Spleen (tissue), 11 donors: ENCODE data around the gene MIER3. TPM values are rescaled to one million over a fixed set of nuclear protein-coding genes. Genes with fewer than 3 reads are reported as not detected.

Source experiments
- DNase-seq: peaks from one replicate; pipeline ENCODE4 v3.0.0-alpha.2; 2020
- H3K27ac ChIP-seq, 8 donors: fragments of 200-600 bp; sonication (generic) in 7 of 8; 1 replicate in 4 of 8; 2 replicates in 4 of 8; pipeline versions ENCODE4 v1.5.0 to v1.8.0; 2016 to 2021; ENCODE audit warnings: inconsistent platforms in 4 of 8, mild to moderate bottlenecking in 4 of 8, moderate library complexity in 1 of 8
- H3K27me3 ChIP-seq, 7 donors: fragments of 200-600 bp; sonication (generic) in 6 of 7; replicated peaks in 1 of 7; 1 replicate in 4 of 7; 2 replicates in 3 of 7; pipeline versions ENCODE4 v1.5.0 to v1.8.0; 2016 to 2021; ENCODE audit warnings: inconsistent platforms in 3 of 7, mild to moderate bottlenecking in 1 of 7
- H3K36me3 ChIP-seq, 6 donors: fragments of 200-600 bp; sonication (generic) in 5 of 6; 1 replicate in 4 of 6; 2 replicates in 2 of 6; pipeline versions ENCODE4 v1.5.0 to v1.8.0; 2016 to 2021; ENCODE audit warnings: inconsistent platforms in 2 of 6
- H3K4me1 ChIP-seq, 6 donors: fragments of 200-600 bp; sonication (generic) in 5 of 6; 1 replicate in 3 of 6; 2 replicates in 3 of 6; pipeline versions ENCODE4 v1.5.0 to v1.8.0; 2016 to 2021; ENCODE audit warnings: inconsistent platforms in 3 of 6
- H3K4me3 ChIP-seq, 8 donors: fragments of 200-600 bp; sonication (generic) in 7 of 8; 1 replicate in 4 of 8; 2 replicates in 4 of 8; pipeline versions ENCODE4 v1.5.0 to v1.8.0; 2016 to 2021; ENCODE audit warnings: inconsistent platforms in 4 of 8, mild to moderate bottlenecking in 4 of 8, moderate library complexity in 2 of 8
- H3K9me3 ChIP-seq, 8 donors: fragments of 200-600 bp; sonication (generic) in 7 of 8; 1 replicate in 4 of 8; 2 replicates in 4 of 8; pipeline versions ENCODE4 v1.5.0 to v1.8.0; 2016 to 2021; ENCODE audit warnings: inconsistent platforms in 4 of 8
- CTCF ChIP-seq, 11 experiments: fragments of 200-600 bp in 7 of 11; fragments of 450-650 bp in 4 of 11; sonication (generic) in 4 of 11; IDR thresholded peaks in 8 of 11; conservative IDR thresholded peaks in 3 of 11; 1 replicate in 7 of 11; 2 replicates in 4 of 11; pipeline versions ENCODE4 v1.4.0 to v1.8.0; 2016 to 2021; ENCODE audit warnings: antibody characterized with exemption in 11 of 11, inconsistent platforms in 4 of 11, mild to moderate bottlenecking in 1 of 11
- POLR2A ChIP-seq, 3 donors: fragments of 450-650 bp; IDR thresholded peaks; one replicate each; pipeline ENCODE4 v1.5.1; 2017; ENCODE audit warnings: antibody characterized with exemption in 3 of 3, mild to moderate bottlenecking in 1 of 3
- POLR2AphosphoS5 ChIP-seq, 3 donors: sonication (generic); formaldehyde crosslinking; IDR thresholded peaks; one replicate each; pipeline ENCODE4 v1.5.1; 2017; ENCODE audit warnings: antibody characterized with exemption in 3 of 3
- WGBS, 5 donors: extraction: QIAGEN DNeasy Blood & Tissue Kit in 3 of 5; methylation state at CpG; one replicate each; pipeline versions ENCODE4 v1.1.5 to v1.1.7; 2013 to 2018; 5-methylcytosine and 5-hydroxymethylcytosine counted together
- intact Hi-C: fragments of 100-400 bp; cut with DNase I; formaldehyde crosslinking; loops from one replicate; pipeline ENCODE4 v1.15.0; 2023; ENCODE audit warnings: low total_unique reads
- polyA plus RNA-seq, 3 donors: library from polyadenylated mRNA; stranded (reverse); fragments of 200-250 nt; gene quantifications; one replicate each; pipeline ENCODE4 v1.2.1, GENCODE V29; 2013
- total RNA-seq, 7 donors: library from RNA; depleted of rRNA in 3 of 7; stranded (reverse); fragments of >200 nt in 3 of 7; fragmentation: NEBNext Ultra II Directional in 4 of 7; extraction: Animal tissue kit (Norgen Biotek cat#: 25700) in 4 of 7; gene quantifications; one replicate each; pipeline versions ENCODE4 v1.1.0 to v1.2.1, GENCODE V29; 2016 to 2021
- donor health status: healthy with polysubstance abuse.
- donor health status: DM: no; HTN: no; CAD: no; lungs with moderate emphysema.
- donor health status: DM: no; HTN: no; CAD: no.
- donor health status: Bipolar disorder and iron deficiency.
- donor health status: healthy.
- donor health status: DM: no; HTN: no; CAD: no.
- donor health status: DM: yes; HTN: yes; CAD: no.

Gene MIER3
- total and polyA plus RNA-seq, 10 donors = 5.3 to 24.6 (median 17.9) TPM

- no peak for TF ChIP-seq POLR2A (IDR thresholded peaks at IDR 0.05)
- no peak for TF ChIP-seq CTCF (IDR thresholded peaks at IDR 0.05 in 8 of 11, conservative IDR thresholded peaks at IDR 0.05 in 3 of 11)
- no peak for TF ChIP-seq POLR2AphosphoS5 (IDR thresholded peaks at IDR 0.05)
- H3K4me3 ChIP-seq = no peak overlapping the region
- no peaks in the 10 kb centered on the region for H3K36me3 ChIP-seq
- WGBS, 5 donors = 83 to 95% (median 93%) methylated on average over 4 of the region's 4 CpGs
- H3K27me3 ChIP-seq = peaks cover 0 to 24% (median 0%) of the 10 kb centered on the region in 7 donors
- H3K9me3 ChIP-seq = no peaks in the 10 kb centered on the region
- no peak overlapping the region for H3K27ac ChIP-seq
- H3K4me1 ChIP-seq = no peaks in the 10 kb centered on the region
- DNase-seq = no peak
- intact Hi-C loops = no loop called here
Measured at GRCh38 chr5:56959326-56959725, 7.4 kb upstream of the MIER3 start.

DNA sequence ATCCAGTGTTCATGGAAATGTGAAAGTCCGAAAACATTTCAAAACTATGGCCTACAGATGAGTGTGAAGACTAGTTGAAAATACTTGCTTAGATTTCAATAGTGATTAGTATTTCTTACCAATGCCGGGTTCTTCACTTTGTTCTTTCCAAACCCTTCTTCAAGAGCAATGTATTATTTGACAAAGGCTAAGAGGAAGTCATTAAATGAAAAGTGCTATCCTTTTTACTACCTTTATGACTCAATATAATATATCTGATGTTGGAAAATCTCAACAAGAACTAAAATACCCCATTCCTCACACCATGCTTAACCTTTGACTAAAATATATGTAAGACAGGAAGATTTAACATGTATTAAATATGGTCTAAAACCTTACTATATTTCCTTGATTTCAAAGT lies 6.7 kb upstream of the MIER3 start:
- intact Hi-C loops = no loop called here
- H3K27ac ChIP-seq = no peak overlapping the region
- H3K4me3 ChIP-seq = no peak overlapping the region
- peaks cover 0 to 25% (median 1%) of the 10 kb centered on the region in 7 donors for H3K27me3 ChIP-seq
- WGBS, 5 donors = 86 to 96% (median 93%) methylated on average over 2 of the region's 2 CpGs
- no peaks in the 10 kb centered on the region for H3K36me3 ChIP-seq
- no peaks in the 10 kb centered on the region for H3K9me3 ChIP-seq
- no peak for DNase-seq
- no peak for TF ChIP-seq POLR2AphosphoS5 (IDR thresholded peaks at IDR 0.05)
- no peak for TF ChIP-seq CTCF (IDR thresholded peaks at IDR 0.05 in 8 of 11, conservative IDR thresholded peaks at IDR 0.05 in 3 of 11)
- no peak for TF ChIP-seq POLR2A (IDR thresholded peaks at IDR 0.05)
- H3K4me1 ChIP-seq = no peaks in the 10 kb centered on the region

- intact Hi-C loops = no loop called here
- no peaks in the 10 kb centered on the region for H3K9me3 ChIP-seq
- 89 to 94% (median 93%) methylated on average over 1 of the region's 1 CpG for WGBS, 5 donors
- no peaks in the 10 kb centered on the region for H3K36me3 ChIP-seq
- no peak overlapping the region for H3K4me3 ChIP-seq
- H3K4me1 ChIP-seq = peaks cover 4 to 32% (median 23%) of the 10 kb centered on the region in 6 donors
- no peak overlapping the region for H3K27ac ChIP-seq
- no peak for TF ChIP-seq CTCF (IDR thresholded peaks at IDR 0.05 in 8 of 11, conservative IDR thresholded peaks at IDR 0.05 in 3 of 11)
- TF ChIP-seq POLR2AphosphoS5 (IDR thresholded peaks at IDR 0.05) = no peak
- no peak for TF ChIP-seq POLR2A (IDR thresholded peaks at IDR 0.05)
- DNase-seq = no peak
- H3K27me3 ChIP-seq = peaks cover 0 to 6% (median 0%) of the 10 kb centered on the region in 7 donors
Measured at GRCh38 chr5:56954262-56954661, 2.3 kb upstream of the MIER3 start.

DNA sequence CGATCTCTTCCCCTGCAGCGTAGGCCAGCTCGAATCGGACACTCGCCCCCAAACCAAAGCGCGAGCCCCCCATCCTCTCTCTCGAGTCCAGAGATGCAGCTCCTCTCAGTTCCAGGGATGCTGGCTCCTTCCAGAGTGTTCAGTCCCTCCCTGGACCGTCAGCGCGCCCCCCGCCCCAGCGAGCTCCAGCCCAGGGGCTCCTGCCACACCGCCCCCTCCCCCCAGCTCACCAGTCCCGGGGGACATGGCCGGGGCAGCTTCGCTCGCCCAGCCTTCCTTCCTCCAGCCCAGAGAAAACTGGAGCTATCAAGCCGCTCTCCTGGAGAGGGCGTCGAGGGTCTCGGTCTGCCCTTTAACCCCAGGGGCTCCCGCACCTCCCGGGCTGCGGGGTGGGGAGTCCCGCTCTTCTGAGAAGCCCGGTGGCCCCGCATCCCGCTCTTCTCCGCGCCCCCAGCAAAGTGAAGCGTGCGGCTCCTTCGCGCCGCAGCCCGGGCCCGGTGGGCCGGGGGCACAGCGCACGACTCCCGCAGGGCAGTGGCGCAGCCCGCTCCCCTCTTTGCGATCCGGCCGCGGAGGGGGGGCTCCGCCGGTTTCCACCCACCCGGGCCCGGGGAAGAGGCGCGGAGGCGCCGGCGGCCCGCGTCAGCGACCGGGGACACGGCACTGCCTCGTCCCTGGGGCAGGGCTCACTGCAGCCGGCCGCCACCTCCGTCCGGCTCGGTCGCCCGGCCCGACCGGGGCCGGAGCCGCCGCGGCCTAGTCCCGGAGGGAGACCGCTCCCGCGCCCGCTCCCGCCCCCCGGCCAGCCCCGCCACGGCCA lies 587 bp downstream of the MIER3 start:
- Histone ChIP-seq H3K27me3 (peaks cover 0 to 6% (median 0%) of the 10 kb centered on the region in 7 donors), H3K4me3 (peak overlapping the region; percentile 80 to 97 (median 92)), H3K9me3 (no peaks in the 10 kb centered on the region), H3K4me1 (peaks cover 4 to 49% (median 25%) of the 10 kb centered on the region in 6 donors), H3K36me3 (peaks cover 0 to 20% (median 3%) of the 10 kb centered on the region in 6 donors), H3K27ac (peak overlapping the region; percentile 39 to 91 (median 81))
- peak; percentile 86 for DNase-seq
- WGBS, 5 donors = 0 to 2% (median 1%) methylated on average over 31 to 85 of the region's 85 CpGs
- TF ChIP-seq POLR2A (IDR thresholded peaks at IDR 0.05) (no peak), CTCF (IDR thresholded peaks at IDR 0.05 in 8 of 11, conservative IDR thresholded peaks at IDR 0.05 in 3 of 11) (no peak), POLR2AphosphoS5 (IDR thresholded peaks at IDR 0.05) (no peak)
- intact Hi-C loops = no loop called here
